Measurements from ENCODE around the gene ENTPD2. TPM values are rescaled to one million over a fixed set of nuclear protein-coding genes. Genes with fewer than 3 reads are reported as not detected.

ENTPD2 gene
- total and polyA plus RNA-seq, 10 of the 15 experiments (the other 5 are each of a cell fraction or from before 2014, with no cell fraction given), result 0.15 to 1.8 (median 0.65) TPM; not detected in 2

DNA sequence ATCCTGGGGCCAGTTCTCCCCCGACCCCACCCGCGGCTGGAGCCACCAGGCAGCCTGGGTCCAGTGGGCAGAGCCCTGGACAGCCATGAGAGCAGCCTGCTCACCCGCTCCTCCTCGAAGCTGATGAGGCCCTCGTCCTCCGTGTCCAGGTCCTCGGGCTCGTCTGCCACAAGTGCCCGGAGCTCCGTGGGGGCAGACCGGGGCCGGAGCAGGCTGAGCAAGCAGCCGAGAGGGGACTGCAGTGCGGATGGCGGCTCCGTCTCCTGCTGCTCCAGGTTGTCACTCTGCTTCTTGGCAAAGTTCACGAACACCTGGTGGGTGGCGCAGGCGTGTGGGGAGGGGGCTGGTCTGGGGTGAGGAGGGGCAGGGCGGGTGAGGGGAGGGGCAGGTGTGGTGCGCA is 45.5 kb downstream of the ENTPD2 start:
- CTCF ChIA-PET, result no interaction called here
- no peaks in the 10 kb centered on the region for H3K27me3 ChIP-seq (replicated peaks in 1 of 2; ENCODE audit: control insufficient read depth in 2 of 2, insufficient read depth in 2 of 2, low read length in 1 of 2)
- in situ Hi-C loops (cut with MboI) (no loop called here), intact Hi-C loops (cut with micrococcal nuclease; ENCODE audit: unreplicated experiment) (no loop called here)
- BruUV-seq (replicated peaks), result no TSS peak
- no peak overlapping the region for H3K4me3 ChIP-seq
- no peak for ATAC-seq
- no peak overlapping the region for H2AFZ ChIP-seq (ENCODE audit: control insufficient read depth, low read depth, low read length)
- no peak for DNase-seq (ENCODE audit: low read depth, low spot score)
- no peak for FAIRE-seq
- WGBS (ENCODE audit: insufficient coverage, insufficient replicate concordance, low lambda C conversion rate, missing lambda C conversion rate), result 43% methylated on average over 16 of the region's 22 CpGs
- H3K4me1 ChIP-seq (ENCODE audit: control insufficient read depth, insufficient read depth, low read length), result no peaks in the 10 kb centered on the region
- no peaks in the 10 kb centered on the region for H3K79me2 ChIP-seq (ENCODE audit: control insufficient read depth, insufficient read depth, low read length)
- H3K36me3 ChIP-seq (ENCODE audit: control insufficient read depth in 2 of 2, insufficient read depth in 2 of 2, low read length in 1 of 2), result no peaks in the 10 kb centered on the region
- no peak overlapping the region for H3K4me2 ChIP-seq (ENCODE audit: control insufficient read depth, insufficient read depth)
- no peak overlapping the region for H3K27ac ChIP-seq (ENCODE audit: control insufficient read depth, insufficient read depth)
- H4K20me1 ChIP-seq (ENCODE audit: control insufficient read depth, insufficient read depth), result no peaks in the 10 kb centered on the region
- RAD21 ChIA-PET (ENCODE audit: unreplicated experiment), result no interaction called here
- no peak overlapping the region for H3K9ac ChIP-seq (ENCODE audit: control insufficient read depth, insufficient read depth, low read length)
- H3K9me3 ChIP-seq (replicated peaks; ENCODE audit: control insufficient read depth, insufficient read depth, low read length), result peaks cover 2% of the 10 kb centered on the region; the same call in 2 of the 3 replicates
- POLR2A ChIA-PET, result no interaction called here
- SMC1A ChIA-PET (ENCODE audit: uncharacterized antibody, unreplicated experiment), result no interaction called here
- TF ChIP-seq FOXK2 (IDR thresholded peaks at IDR 0.05), result no peak
- no peak for TF ChIP-seq NFYA (IDR thresholded peaks at IDR 0.05; ENCODE audit: borderline replicate concordance, low read depth, low read length)
- TF ChIP-seq, protein P1, sequence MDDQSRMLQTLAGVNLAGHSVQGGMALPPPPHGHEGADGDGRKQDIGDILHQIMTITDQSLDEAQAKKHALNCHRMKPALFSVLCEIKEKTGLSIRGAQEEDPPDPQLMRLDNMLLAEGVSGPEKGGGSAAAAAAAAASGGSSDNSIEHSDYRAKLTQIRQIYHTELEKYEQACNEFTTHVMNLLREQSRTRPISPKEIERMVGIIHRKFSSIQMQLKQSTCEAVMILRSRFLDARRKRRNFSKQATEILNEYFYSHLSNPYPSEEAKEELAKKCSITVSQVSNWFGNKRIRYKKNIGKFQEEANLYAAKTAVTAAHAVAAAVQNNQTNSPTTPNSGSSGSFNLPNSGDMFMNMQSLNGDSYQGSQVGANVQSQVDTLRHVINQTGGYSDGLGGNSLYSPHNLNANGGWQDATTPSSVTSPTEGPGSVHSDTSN (IDR thresholded peaks at IDR 0.05; ENCODE audit: insufficient replicate concordance, low read depth, low read length), result no peak
- no peak for TF ChIP-seq NRF1 (conservative IDR thresholded peaks at IDR 0.05; ENCODE audit: low read depth, low read length)
- TF ChIP-seq RELA (IDR thresholded peaks at IDR 0.05; ENCODE audit: borderline replicate concordance, partially characterized antibody), result no peak
- TF ChIP-seq, protein P2, sequence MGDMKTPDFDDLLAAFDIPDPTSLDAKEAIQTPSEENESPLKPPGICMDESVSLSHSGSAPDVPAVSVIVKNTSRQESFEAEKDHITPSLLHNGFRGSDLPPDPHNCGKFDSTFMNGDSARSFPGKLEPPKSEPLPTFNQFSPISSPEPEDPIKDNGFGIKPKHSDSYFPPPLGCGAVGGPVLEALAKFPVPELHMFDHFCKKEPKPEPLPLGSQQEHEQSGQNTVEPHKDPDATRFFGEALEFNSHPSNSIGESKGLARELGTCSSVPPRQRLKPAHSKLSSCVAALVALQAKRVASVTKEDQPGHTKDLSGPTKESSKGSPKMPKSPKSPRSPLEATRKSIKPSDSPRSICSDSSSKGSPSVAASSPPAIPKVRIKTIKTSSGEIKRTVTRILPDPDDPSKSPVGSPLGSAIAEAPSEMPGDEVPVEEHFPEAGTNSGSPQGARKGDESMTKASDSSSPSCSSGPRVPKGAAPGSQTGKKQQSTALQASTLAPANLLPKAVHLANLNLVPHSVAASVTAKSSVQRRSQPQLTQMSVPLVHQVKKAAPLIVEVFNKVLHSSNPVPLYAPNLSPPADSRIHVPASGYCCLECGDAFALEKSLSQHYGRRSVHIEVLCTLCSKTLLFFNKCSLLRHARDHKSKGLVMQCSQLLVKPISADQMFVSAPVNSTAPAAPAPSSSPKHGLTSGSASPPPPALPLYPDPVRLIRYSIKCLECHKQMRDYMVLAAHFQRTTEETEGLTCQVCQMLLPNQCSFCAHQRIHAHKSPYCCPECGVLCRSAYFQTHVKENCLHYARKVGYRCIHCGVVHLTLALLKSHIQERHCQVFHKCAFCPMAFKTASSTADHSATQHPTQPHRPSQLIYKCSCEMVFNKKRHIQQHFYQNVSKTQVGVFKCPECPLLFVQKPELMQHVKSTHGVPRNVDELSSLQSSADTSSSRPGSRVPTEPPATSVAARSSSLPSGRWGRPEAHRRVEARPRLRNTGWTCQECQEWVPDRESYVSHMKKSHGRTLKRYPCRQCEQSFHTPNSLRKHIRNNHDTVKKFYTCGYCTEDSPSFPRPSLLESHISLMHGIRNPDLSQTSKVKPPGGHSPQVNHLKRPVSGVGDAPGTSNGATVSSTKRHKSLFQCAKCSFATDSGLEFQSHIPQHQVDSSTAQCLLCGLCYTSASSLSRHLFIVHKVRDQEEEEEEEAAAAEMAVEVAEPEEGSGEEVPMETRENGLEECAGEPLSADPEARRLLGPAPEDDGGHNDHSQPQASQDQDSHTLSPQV (IDR thresholded peaks at IDR 0.05), result no peak
- TF ChIP-seq, protein P3, sequence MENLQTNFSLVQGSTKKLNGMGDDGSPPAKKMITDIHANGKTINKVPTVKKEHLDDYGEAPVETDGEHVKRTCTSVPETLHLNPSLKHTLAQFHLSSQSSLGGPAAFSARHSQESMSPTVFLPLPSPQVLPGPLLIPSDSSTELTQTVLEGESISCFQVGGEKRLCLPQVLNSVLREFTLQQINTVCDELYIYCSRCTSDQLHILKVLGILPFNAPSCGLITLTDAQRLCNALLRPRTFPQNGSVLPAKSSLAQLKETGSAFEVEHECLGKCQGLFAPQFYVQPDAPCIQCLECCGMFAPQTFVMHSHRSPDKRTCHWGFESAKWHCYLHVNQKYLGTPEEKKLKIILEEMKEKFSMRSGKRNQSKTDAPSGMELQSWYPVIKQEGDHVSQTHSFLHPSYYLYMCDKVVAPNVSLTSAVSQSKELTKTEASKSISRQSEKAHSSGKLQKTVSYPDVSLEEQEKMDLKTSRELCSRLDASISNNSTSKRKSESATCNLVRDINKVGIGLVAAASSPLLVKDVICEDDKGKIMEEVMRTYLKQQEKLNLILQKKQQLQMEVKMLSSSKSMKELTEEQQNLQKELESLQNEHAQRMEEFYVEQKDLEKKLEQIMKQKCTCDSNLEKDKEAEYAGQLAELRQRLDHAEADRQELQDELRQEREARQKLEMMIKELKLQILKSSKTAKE (IDR thresholded peaks at IDR 0.05; ENCODE audit: low read depth, poor library complexity, severe bottlenecking), result no peak
- no peak for TF ChIP-seq MTA2 (IDR thresholded peaks at IDR 0.05; ENCODE audit: low read depth)
- TF ChIP-seq, protein P4, sequence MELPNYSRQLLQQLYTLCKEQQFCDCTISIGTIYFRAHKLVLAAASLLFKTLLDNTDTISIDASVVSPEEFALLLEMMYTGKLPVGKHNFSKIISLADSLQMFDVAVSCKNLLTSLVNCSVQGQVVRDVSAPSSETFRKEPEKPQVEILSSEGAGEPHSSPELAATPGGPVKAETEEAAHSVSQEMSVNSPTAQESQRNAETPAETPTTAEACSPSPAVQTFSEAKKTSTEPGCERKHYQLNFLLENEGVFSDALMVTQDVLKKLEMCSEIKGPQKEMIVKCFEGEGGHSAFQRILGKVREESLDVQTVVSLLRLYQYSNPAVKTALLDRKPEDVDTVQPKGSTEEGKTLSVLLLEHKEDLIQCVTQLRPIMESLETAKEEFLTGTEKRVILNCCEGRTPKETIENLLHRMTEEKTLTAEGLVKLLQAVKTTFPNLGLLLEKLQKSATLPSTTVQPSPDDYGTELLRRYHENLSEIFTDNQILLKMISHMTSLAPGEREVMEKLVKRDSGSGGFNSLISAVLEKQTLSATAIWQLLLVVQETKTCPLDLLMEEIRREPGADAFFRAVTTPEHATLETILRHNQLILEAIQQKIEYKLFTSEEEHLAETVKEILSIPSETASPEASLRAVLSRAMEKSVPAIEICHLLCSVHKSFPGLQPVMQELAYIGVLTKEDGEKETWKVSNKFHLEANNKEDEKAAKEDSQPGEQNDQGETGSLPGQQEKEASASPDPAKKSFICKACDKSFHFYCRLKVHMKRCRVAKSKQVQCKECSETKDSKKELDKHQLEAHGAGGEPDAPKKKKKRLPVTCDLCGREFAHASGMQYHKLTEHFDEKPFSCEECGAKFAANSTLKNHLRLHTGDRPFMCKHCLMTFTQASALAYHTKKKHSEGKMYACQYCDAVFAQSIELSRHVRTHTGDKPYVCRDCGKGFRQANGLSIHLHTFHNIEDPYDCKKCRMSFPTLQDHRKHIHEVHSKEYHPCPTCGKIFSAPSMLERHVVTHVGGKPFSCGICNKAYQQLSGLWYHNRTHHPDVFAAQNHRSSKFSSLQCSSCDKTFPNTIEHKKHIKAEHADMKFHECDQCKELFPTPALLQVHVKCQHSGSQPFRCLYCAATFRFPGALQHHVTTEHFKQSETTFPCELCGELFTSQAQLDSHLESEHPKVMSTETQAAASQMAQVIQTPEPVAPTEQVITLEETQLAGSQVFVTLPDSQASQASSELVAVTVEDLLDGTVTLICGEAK (IDR thresholded peaks at IDR 0.05; ENCODE audit: borderline replicate concordance), result no peak
- TF ChIP-seq SMAD1 (IDR thresholded peaks at IDR 0.05; ENCODE audit: low read depth, partially characterized antibody), result no peak
- no peak for TF ChIP-seq CBX3 (IDR thresholded peaks at IDR 0.05; ENCODE audit: borderline replicate concordance, low read depth)
